A549 (cell line): ENCODE results near the gene ENO1. TPM values are rescaled to one million over a fixed set of nuclear protein-coding genes. Genes with fewer than 3 reads are reported as not detected.

Source experiments
- ATAC-seq, 2 experiments: fragments of 200-7000 bp in 1 of 2; fragments of >200 bp in 1 of 2; cut with Nextera tagmentation in 1 of 2; cut with Tn5 transposase in 1 of 2; 3 replicates each; pipeline versions ENCODE4 v1.8.0 to v1.9.1; 2018 to 2020; ENCODE audit warnings: mild to moderate bottlenecking in 1 of 2, moderate library complexity in 1 of 2
- CTCF ChIA-PET: fragments of 300-600 bp; sonication (Branson Sonifier 250); formaldehyde crosslinking; extraction: SDS; loops from one replicate; lab custom pipeline; 2021; ENCODE audit warnings: antibody characterized with exemption, inconsistent platforms; lab: Yijun Ruan, JAX
- POLR2A ChIA-PET: fragments of 350-600 bp; formaldehyde crosslinking; extraction: SDS; loops from one replicate; lab custom pipeline; 2021; ENCODE audit warnings: antibody characterized with exemption, inconsistent platforms; lab: Yijun Ruan, JAX
- DNase-seq, 2 experiments: peaks; one replicate each; pipeline versions ENCODE4 v3.0.0 to v3.0.0-alpha.2; 2011 to 2016; ENCODE audit warnings: low read depth in 1 of 2, low spot score in 1 of 2
- FAIRE-seq: peaks from 2 replicates; lab custom pipeline; 2011; peaks lifted over from hg19 to GRCh38; lab: Jason Lieb, UNC
- H3K27ac ChIP-seq, 2 experiments: fragments of >200 bp; sonication (Bioruptor Twin); formaldehyde crosslinking; 3 replicates each; pipeline ENCODE4 v1.5.1; 2016 to 2017
- H3K4me1 ChIP-seq: fragments of >200 bp; sonication (Bioruptor Twin); formaldehyde crosslinking; 3 replicates; pipeline ENCODE4 v1.6.1; 2016
- H3K4me2 ChIP-seq: fragments of >200 bp; sonication (Bioruptor Twin); formaldehyde crosslinking; 3 replicates; pipeline ENCODE4 v1.6.1; 2016
- H3K4me3 ChIP-seq: fragments of >200 bp; sonication (Bioruptor Twin); formaldehyde crosslinking; 3 replicates; pipeline ENCODE4 v1.5.1; 2016
- H3K9me3 ChIP-seq: fragments of >200 bp; sonication (Bioruptor Twin); formaldehyde crosslinking; 3 replicates; pipeline ENCODE4 v1.6.1; 2016
- CBX2 ChIP-seq: fragments of 200-600 bp; sonication (generic); IDR thresholded peaks from 2 replicates; pipeline ENCODE4 v1.6.1; 2016; ENCODE audit warnings: low read depth, mild to moderate bottlenecking, borderline replicate concordance
- EHF ChIP-seq: fragments of 250-450 bp; sonication (Bioruptor Pico); IDR thresholded peaks from 2 replicates; pipeline ENCODE4 v1.5.0; 2020; ENCODE audit warnings: mild to moderate bottlenecking
- EHMT2 ChIP-seq: fragments of 200-600 bp; sonication (generic); IDR thresholded peaks from 2 replicates; pipeline ENCODE4 v1.6.1; 2016; ENCODE audit warnings: antibody characterized with exemption, low read depth, mild to moderate bottlenecking, moderate library complexity
- GATA3 ChIP-seq: IDR thresholded peaks from 2 replicates; pipeline ENCODE4 v1.6.1; 2012; ENCODE audit warnings: borderline replicate concordance
- HEYL ChIP-seq: fragments of 250-450 bp; sonication (Bioruptor Pico); IDR thresholded peaks from 2 replicates; pipeline ENCODE4 v1.8.0; 2021; ENCODE audit warnings: mild to moderate bottlenecking, moderate library complexity
- HOXA7 ChIP-seq: fragments of 250-450 bp; sonication (Bioruptor Pico); IDR thresholded peaks from 2 replicates; pipeline ENCODE4 v1.5.0; 2020; ENCODE audit warnings: mild to moderate bottlenecking, moderate library complexity
- HOXB13 ChIP-seq: fragments of 250-450 bp; sonication (Bioruptor Pico); IDR thresholded peaks from 2 replicates; pipeline ENCODE4 v1.5.0; 2020; ENCODE audit warnings: low read depth, mild to moderate bottlenecking, moderate library complexity
- JUN ChIP-seq, 2 experiments: fragments of >200 bp; sonication (Bioruptor Twin); formaldehyde crosslinking; IDR thresholded peaks; 2 replicates in 1 of 2; 3 replicates in 1 of 2; pipeline ENCODE4 v1.6.1; 2016 to 2017
- JUNB ChIP-seq: fragments of >200 bp; sonication (Bioruptor Twin); formaldehyde crosslinking; IDR thresholded peaks from 2 replicates; pipeline ENCODE4 v1.6.1; 2016
- KDM1A ChIP-seq: fragments of 200-600 bp; sonication (generic); IDR thresholded peaks from 2 replicates; pipeline ENCODE4 v1.6.1; 2016; ENCODE audit warnings: low read depth, mild to moderate bottlenecking
- KDM5A ChIP-seq: fragments of 200-600 bp; sonication (generic); IDR thresholded peaks from 2 replicates; pipeline ENCODE4 v1.6.1; 2016; ENCODE audit warnings: antibody characterized with exemption, mild to moderate bottlenecking
- MAFK ChIP-seq: fragments of 450-650 bp; IDR thresholded peaks from 2 replicates; pipeline ENCODE4 v1.6.1; 2014; ENCODE audit not compliant: partially characterized antibody
- MAZ ChIP-seq: fragments of 150-350 bp; IDR thresholded peaks from 2 replicates; pipeline ENCODE4 v1.6.1; 2014; ENCODE audit warnings: antibody characterized with exemption, low read depth, low read length, borderline replicate concordance
- MYC ChIP-seq: IDR thresholded peaks from 2 replicates; pipeline ENCODE4 v1.6.1; 2012; ENCODE audit warnings: mild to moderate bottlenecking, inconsistent platforms, low read length, improper control_type of control experiment, borderline replicate concordance
- PHF8 ChIP-seq: fragments of 200-600 bp; sonication (generic); IDR thresholded peaks from 2 replicates; pipeline ENCODE4 v1.6.1; 2016; ENCODE audit warnings: low read depth, mild to moderate bottlenecking, antibody characterized with exemption, moderate library complexity, borderline replicate concordance
- POLR2A ChIP-seq: IDR thresholded peaks from 2 replicates; pipeline ENCODE4 v1.6.1; 2012; ENCODE audit warnings: mild to moderate bottlenecking, low read length
- RCOR1 ChIP-seq: fragments of 150-350 bp; IDR thresholded peaks from 2 replicates; pipeline ENCODE4 v1.6.1; 2014; ENCODE audit warnings: antibody characterized with exemption, low read length, low read depth
- RNF2 ChIP-seq: fragments of 200-600 bp; sonication (generic); IDR thresholded peaks from 2 replicates; pipeline ENCODE4 v1.6.1; 2016; ENCODE audit warnings: low read depth, mild to moderate bottlenecking, antibody characterized with exemption, moderate library complexity, borderline replicate concordance
- SMC3 ChIP-seq: fragments of >200 bp; sonication (Bioruptor Twin); formaldehyde crosslinking; IDR thresholded peaks from 3 replicates; pipeline ENCODE4 v1.6.1; 2018; ENCODE audit warnings: inconsistent platforms
- TFCP2L1 ChIP-seq: fragments of 250-450 bp; sonication (Bioruptor Pico); IDR thresholded peaks from 2 replicates; pipeline ENCODE4 v1.5.0; 2021; ENCODE audit warnings: mild to moderate bottlenecking
- ZFP36 ChIP-seq: fragments of 450-650 bp; IDR thresholded peaks from 2 replicates; pipeline ENCODE4 v1.6.1; 2014; ENCODE audit warnings: borderline replicate concordance; ENCODE audit not compliant: partially characterized antibody
- ZSCAN20 ChIP-seq: fragments of 250-450 bp; sonication (Bioruptor Pico); IDR thresholded peaks from 2 replicates; pipeline ENCODE4 v1.8.0; 2022; ENCODE audit warnings: mild to moderate bottlenecking, moderate library complexity
- WGBS: methylation state at CpG from one replicate; pipeline ENCODE4 v1.1.6; 2017; ENCODE audit errors: missing lambda C conversion rate; 5-methylcytosine and 5-hydroxymethylcytosine counted together
- polyA minus RNA-seq: library from RNA; depleted of rRNA, polyadenylated mRNA; stranded (reverse); fragments of >200 nt; gene quantifications from 2 replicates; pipeline ENCODE4 v1.2.3, GENCODE V29; 2011; rRNA and poly(A)+ RNA removed
- polyA plus RNA-seq, 4 experiments: library from polyadenylated mRNA; depleted of rRNA in 3 of 4; stranded (reverse); fragments of >200 nt; fragmentation: RNase III in 1 of 4; extraction: RNeasy Plus Mini Kit Qiagen cat#74134 plus additional on column Dnase treatment in 1 of 4; gene quantifications; 2 replicates in 3 of 4; 3 replicates in 1 of 4; pipeline ENCODE4 v1.2.3, GENCODE V29; 2011 to 2017
- TF ChIP-seq, protein P1 (sequence below): IDR thresholded peaks from 2 replicates; pipeline ENCODE4 v1.6.1; 2012; ENCODE audit warnings: low read depth, borderline replicate concordance
- TF ChIP-seq, protein P2 (sequence below): fragments of 450-650 bp; IDR thresholded peaks from 2 replicates; pipeline ENCODE4 v1.6.1; 2014; ENCODE audit warnings: antibody characterized with exemption
- TF ChIP-seq, protein P3 (sequence below): fragments of >200 bp; sonication (Bioruptor Twin); formaldehyde crosslinking; IDR thresholded peaks from 3 replicates; pipeline ENCODE4 v1.6.1; 2016
- TF ChIP-seq, protein P4 (sequence below): fragments of 200-600 bp; sonication (generic); IDR thresholded peaks from 2 replicates; pipeline ENCODE4 v1.6.1; 2016; ENCODE audit warnings: antibody characterized with exemption, mild to moderate bottlenecking, moderate library complexity
- TF ChIP-seq, protein P5 (sequence below): fragments of 250-450 bp; sonication (Bioruptor Pico); IDR thresholded peaks from 2 replicates; pipeline ENCODE4 v1.5.0; 2021; ENCODE audit warnings: mild to moderate bottlenecking, moderate library complexity, borderline replicate concordance
- TF ChIP-seq, protein P6 (sequence below): fragments of 150-350 bp; IDR thresholded peaks from 2 replicates; pipeline ENCODE4 v1.6.1; 2014; ENCODE audit warnings: low read depth, mild to moderate bottlenecking, low read length
- TF ChIP-seq, protein P7 (sequence below): fragments of 250-450 bp; sonication (Bioruptor Pico); IDR thresholded peaks from 2 replicates; pipeline ENCODE4 v1.5.0; 2020; ENCODE audit warnings: low read depth, mild to moderate bottlenecking, moderate library complexity

Gene ENO1
- polyA plus RNA-seq (2011; rRNA removed) (1,899 and 1,948 TPM in 2 replicates), polyA plus RNA-seq (2017; fragmentation: RNase III; extraction: RNeasy Plus Mini Kit Qiagen cat#74134 plus additional on column Dnase treatment) (2,937 to 2,981 TPM (median 2,952 TPM) in 3 replicates), polyA minus RNA-seq (2,309 and 2,515 TPM in 2 replicates)
- polyA plus RNA-seq (2012; cell fraction: cytosol; rRNA removed), result 2,304 and 2,482 TPM in 2 replicates
- 3,157 and 3,429 TPM in 2 replicates for polyA plus RNA-seq (2012; cell fraction: nucleus; rRNA removed)

DNA sequence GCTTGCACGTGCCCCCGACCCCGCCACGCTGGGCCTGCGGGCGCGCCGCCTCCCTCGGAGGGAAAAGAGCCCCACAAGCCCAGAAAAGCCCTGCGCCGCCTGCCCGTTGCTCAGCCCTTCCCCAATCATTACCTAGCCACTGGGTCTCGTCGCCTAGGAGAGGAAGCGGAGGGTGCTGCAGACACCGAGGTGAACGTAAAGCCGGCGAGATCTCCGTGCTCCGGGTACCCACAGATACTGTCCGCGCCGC is at the start of gene ENO1:
TSS of gene ENO1 (minus strand) at position 239 of the 250 bp plus-strand sequence. CDS start 3,778 bp downstream, outside the sequence.
- WGBS, result no CpG with 5 or more reads among the region's 24 CpGs
- Histone ChIP-seq H3K4me3 (peak within 1 kb of the TSS; percentile 78), H3K4me1 (peaks cover 45% of the 10 kb centered on the region), H3K9me3 (no peaks in the 10 kb centered on the region), H3K4me2 (peak within 1 kb of the TSS; percentile 95), H3K27ac (peak within 1 kb of the TSS; percentile 99)
- DNase-seq (no peak), ATAC-seq (no peak), FAIRE-seq (no peak)
- POLR2A ChIA-PET, result interaction anchor here (0.8 to 3.7 kb wide), 8 partner anchors 9 to 63 kb away, joined by 3 to 39 read pairs (median 6); no protein-coding TSS in a partner anchor
- TF ChIP-seq EHF (CRISPR knock-in tag), result no peak
- TF ChIP-seq RCOR1, result no peak
- TF ChIP-seq CBX2, result no peak
- no peak for TF ChIP-seq HOXB13 (CRISPR knock-in tag)
- TF ChIP-seq, protein P1, sequence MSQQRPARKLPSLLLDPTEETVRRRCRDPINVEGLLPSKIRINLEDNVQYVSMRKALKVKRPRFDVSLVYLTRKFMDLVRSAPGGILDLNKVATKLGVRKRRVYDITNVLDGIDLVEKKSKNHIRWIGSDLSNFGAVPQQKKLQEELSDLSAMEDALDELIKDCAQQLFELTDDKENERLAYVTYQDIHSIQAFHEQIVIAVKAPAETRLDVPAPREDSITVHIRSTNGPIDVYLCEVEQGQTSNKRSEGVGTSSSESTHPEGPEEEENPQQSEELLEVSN, result no peak
- peak; percentile 82; the same call in 1 of the 2 replicates for TF ChIP-seq PHF8
- TF ChIP-seq, protein P2, sequence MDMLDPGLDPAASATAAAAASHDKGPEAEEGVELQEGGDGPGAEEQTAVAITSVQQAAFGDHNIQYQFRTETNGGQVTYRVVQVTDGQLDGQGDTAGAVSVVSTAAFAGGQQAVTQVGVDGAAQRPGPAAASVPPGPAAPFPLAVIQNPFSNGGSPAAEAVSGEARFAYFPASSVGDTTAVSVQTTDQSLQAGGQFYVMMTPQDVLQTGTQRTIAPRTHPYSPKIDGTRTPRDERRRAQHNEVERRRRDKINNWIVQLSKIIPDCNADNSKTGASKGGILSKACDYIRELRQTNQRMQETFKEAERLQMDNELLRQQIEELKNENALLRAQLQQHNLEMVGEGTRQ, result no peak
- no peak for TF ChIP-seq TFCP2L1
- TF ChIP-seq KDM1A, result no peak
- TF ChIP-seq EHMT2, result no peak
- no peak for TF ChIP-seq KDM5A
- peak; percentile 90 for TF ChIP-seq POLR2A
- no peak for TF ChIP-seq JUNB
- TF ChIP-seq RNF2, result no peak
- TF ChIP-seq ZFP36, result no peak
- TF ChIP-seq MAZ, result no peak
- no peak for TF ChIP-seq HEYL (CRISPR knock-in tag)
- TF ChIP-seq ZSCAN20 (CRISPR knock-in tag), result no peak
- TF ChIP-seq, protein P3, sequence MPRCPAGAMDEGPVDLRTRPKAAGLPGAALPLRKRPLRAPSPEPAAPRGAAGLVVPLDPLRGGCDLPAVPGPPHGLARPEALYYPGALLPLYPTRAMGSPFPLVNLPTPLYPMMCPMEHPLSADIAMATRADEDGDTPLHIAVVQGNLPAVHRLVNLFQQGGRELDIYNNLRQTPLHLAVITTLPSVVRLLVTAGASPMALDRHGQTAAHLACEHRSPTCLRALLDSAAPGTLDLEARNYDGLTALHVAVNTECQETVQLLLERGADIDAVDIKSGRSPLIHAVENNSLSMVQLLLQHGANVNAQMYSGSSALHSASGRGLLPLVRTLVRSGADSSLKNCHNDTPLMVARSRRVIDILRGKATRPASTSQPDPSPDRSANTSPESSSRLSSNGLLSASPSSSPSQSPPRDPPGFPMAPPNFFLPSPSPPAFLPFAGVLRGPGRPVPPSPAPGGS, result peak; percentile 91; the same call in 2 of the 3 replicates
- no peak for TF ChIP-seq MYC
- TF ChIP-seq GATA3, result no peak; the same call in 1 of the 2 replicates
- TF ChIP-seq, protein P4, sequence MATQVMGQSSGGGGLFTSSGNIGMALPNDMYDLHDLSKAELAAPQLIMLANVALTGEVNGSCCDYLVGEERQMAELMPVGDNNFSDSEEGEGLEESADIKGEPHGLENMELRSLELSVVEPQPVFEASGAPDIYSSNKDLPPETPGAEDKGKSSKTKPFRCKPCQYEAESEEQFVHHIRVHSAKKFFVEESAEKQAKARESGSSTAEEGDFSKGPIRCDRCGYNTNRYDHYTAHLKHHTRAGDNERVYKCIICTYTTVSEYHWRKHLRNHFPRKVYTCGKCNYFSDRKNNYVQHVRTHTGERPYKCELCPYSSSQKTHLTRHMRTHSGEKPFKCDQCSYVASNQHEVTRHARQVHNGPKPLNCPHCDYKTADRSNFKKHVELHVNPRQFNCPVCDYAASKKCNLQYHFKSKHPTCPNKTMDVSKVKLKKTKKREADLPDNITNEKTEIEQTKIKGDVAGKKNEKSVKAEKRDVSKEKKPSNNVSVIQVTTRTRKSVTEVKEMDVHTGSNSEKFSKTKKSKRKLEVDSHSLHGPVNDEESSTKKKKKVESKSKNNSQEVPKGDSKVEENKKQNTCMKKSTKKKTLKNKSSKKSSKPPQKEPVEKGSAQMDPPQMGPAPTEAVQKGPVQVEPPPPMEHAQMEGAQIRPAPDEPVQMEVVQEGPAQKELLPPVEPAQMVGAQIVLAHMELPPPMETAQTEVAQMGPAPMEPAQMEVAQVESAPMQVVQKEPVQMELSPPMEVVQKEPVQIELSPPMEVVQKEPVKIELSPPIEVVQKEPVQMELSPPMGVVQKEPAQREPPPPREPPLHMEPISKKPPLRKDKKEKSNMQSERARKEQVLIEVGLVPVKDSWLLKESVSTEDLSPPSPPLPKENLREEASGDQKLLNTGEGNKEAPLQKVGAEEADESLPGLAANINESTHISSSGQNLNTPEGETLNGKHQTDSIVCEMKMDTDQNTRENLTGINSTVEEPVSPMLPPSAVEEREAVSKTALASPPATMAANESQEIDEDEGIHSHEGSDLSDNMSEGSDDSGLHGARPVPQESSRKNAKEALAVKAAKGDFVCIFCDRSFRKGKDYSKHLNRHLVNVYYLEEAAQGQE, result no peak; the same call in 1 of the 2 replicates
- peak in 1 of 2 experiments; percentile 92; a peak in 3 of 5 replicates for TF ChIP-seq JUN (IDR thresholded peaks at IDR 0.05)
- TF ChIP-seq, protein P5, sequence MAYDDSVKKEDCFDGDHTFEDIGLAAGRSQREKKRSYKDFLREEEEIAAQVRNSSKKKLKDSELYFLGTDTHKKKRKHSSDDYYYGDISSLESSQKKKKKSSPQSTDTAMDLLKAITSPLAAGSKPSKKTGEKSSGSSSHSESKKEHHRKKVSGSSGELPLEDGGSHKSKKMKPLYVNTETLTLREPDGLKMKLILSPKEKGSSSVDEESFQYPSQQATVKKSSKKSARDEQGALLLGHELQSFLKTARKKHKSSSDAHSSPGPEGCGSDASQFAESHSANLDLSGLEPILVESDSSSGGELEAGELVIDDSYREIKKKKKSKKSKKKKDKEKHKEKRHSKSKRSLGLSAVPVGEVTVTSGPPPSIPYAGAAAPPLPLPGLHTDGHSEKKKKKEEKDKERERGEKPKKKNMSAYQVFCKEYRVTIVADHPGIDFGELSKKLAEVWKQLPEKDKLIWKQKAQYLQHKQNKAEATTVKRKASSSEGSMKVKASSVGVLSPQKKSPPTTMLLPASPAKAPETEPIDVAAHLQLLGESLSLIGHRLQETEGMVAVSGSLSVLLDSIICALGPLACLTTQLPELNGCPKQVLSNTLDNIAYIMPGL (CRISPR knock-in tag), result no peak
- no peak for TF ChIP-seq MAFK
- TF ChIP-seq, protein P6, sequence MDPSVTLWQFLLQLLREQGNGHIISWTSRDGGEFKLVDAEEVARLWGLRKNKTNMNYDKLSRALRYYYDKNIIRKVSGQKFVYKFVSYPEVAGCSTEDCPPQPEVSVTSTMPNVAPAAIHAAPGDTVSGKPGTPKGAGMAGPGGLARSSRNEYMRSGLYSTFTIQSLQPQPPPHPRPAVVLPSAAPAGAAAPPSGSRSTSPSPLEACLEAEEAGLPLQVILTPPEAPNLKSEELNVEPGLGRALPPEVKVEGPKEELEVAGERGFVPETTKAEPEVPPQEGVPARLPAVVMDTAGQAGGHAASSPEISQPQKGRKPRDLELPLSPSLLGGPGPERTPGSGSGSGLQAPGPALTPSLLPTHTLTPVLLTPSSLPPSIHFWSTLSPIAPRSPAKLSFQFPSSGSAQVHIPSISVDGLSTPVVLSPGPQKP, result no peak
- TF ChIP-seq, protein P7, sequence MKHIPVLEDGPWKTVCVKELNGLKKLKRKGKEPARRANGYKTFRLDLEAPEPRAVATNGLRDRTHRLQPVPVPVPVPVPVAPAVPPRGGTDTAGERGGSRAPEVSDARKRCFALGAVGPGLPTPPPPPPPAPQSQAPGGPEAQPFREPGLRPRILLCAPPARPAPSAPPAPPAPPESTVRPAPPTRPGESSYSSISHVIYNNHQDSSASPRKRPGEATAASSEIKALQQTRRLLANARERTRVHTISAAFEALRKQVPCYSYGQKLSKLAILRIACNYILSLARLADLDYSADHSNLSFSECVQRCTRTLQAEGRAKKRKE (CRISPR knock-in tag), result no peak; the same call in 1 of the 2 replicates
- no peak for TF ChIP-seq HOXA7 (CRISPR knock-in tag)
- TF ChIP-seq SMC3, result no peak
- CTCF ChIA-PET, result interaction anchor here (0.5 to 2.2 kb wide), 4 partner anchors 9 to 109 kb away, joined by 3 to 7 read pairs (median 3); no protein-coding TSS in a partner anchor
